Nucleus accumbens (tissue), 56 donors: ENCODE measurements around the gene TNFAIP8.

ENCODE experiments used
- DNase-seq, 56 donors: peaks; one replicate each; lab custom pipeline; 2025; lab: John Stamatoyannopoulos, UW

TNFAIP8 gene

DNA sequence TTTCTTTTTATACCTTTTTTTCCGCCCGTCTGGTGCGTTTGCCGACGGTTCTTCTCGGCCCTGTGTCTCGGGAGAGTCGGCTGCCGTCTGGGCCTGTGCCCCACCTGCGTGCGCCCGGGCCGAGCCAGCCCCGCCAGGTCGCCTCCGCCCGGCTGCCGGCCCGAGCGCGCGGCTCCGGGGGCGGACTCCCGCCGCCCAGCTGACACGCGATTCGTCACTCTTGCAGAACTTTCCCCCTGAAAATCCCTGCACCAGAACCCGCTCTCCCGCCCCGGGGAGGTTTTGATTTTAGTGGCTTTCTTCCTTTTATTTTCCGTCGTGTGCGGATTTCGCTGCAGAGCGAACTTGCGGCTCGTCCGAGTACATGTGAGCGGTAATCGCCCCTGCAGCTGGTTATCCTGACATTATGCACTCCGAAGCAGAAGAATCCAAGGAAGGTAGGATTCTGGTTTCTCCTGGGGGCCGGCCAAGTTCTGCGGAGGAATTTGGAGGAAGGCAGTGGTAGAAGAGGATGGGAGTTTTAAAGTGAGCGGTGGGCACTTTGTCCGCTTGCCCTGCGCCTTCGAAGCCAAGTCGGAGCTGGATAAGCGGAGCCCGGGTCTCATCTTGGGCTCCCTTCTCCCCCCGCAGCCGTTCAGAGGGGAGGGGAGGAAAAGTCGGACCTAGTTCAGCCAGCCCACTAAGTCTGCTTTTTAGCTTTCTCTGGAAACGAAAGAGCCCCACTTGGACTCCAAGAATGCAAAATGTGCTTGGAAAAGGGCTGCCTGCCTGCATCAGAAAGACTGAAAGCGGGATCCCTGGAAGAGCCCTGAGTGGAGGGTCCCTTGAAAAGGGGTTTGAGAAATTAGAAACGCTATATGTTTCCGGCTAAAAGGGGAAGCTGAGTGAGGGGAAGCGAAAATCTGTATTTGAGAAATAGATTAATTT is at the start of gene TNFAIP8:
TSS of gene TNFAIP8 (plus strand) at position 335 of the 927 bp plus-strand sequence. CDS start at position 407, 72 bp downstream.
- peak in 15 of 56 donors; percentile 1 to 33 (median 9) for DNase-seq

- DNase-seq = no peak
Observed at GRCh38 chr5:119307170-119307569, 48.6 kb upstream of the TNFAIP8 start.

DNA sequence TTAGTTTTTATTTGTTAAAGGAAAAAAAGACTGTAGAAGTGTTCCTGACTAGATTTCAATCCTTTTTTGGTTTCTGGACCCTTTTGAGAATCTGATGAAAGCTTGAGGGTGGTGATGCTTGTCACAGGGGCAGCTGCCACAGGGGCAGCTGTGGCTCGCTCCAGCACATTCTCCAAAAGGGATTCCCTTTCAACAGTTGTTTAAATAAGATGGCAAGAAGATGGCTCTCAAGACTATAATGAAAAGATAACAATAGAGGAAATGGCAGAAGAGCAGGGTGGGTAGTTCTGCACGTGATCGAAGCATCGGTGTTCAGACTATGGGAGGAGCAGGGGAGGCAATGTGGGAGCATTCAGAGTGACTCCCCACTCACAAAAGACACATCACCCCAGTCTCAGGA is 46.5 kb upstream of the TNFAIP8 start:
- DNase-seq = no peak

DNA sequence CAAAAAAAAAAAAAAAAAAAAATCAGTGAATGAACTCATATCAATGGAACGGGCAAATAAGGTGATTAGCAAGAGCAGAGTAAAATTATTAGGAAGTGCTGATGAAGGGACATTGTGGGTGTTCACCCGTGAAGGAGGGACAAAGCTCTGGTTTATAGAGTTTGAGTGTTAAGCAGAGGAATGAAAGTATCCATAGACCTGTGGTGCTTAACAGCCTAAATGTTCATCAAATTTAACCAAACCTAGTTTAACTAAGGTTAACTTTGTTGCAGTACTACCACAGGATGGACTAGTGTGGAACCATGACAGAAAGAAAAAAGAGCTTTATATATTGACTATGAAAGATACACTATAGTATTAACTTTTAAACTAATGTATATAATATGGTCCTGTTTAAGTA is 44.1 kb upstream of the TNFAIP8 start:
- DNase-seq = no peak

DNA sequence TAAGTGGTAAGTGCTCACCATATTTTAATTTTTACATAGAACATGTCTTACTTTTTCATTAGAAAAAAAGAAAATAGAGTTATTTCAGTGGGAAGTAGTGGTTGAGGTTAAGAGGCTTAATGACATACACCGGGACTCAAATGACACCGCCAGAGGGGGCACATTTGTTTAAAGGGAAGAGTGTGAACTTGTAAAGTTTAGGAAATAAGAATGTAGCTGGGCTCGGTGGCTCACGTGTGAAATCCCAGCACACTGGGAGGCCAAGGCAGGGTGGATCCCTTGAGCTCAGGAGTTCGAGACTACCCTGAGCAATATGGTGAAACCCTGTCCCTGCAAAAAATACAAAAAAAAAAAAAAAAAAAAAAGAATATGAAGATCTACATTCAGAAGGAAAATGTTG is 43.4 kb upstream of the TNFAIP8 start:
- DNase-seq = no peak

DNA sequence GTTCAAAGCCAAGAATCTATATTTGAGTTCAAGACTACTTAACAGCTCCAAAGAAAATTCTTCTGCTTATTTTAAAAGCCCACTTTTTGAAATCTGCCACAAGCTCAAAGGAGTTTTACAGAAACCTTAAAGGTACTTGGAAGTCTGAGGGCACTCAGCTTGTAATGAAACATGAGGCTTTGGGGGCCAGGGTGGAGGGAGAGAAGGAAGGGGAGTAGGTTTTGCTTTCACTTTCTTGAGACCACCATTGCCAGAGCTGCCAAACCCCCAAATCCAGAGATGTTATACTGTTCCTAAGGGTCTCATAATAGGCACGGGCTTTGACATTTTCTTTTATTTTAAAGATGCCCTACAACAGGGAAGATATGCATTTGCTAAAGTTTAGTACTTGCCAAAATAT is 42.6 kb upstream of the TNFAIP8 start:
- DNase-seq = no peak

DNA sequence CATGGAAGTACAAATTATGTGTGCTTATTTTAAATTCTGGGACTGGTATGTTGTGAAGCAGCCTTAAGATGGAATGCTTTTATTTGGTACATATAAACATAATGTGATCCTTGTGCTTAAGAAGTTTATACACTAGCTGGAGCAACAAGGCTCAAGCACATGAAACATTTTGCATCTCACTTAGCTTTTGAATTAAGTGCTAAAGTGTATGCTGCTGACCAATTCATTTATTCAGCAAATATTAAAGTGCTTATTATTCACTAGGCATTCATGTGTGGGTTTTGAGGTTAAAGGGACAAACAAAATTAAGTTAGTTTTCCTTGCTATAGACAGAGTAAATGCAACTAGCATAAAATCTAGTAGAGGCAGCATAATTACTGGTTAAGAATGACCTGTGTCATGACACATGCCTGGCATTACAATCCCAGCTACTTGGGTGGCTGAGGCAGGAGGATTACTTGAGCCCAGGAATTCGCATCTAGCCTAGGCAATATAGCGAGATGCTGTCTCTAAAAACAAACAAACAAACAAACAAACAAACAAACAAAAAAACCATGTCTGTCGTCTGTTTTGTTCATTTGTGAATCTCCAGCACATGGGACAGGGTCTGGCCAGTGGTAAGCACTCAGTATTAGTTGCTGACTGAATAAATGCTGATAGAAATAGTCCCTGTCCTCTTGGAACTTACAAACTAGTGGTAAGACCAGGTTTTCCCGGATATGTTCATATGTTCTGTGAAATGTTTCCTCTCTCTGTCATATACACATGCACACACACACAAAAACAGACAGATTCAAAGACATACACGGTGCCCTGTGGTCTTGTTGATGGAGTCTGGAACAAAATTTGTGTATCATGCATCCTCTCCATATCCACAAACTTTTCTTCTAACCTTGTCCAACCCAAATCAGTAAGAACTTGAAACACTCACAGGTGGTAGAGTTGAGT is 41.9 kb upstream of the TNFAIP8 start:
- no peak for DNase-seq

DNA sequence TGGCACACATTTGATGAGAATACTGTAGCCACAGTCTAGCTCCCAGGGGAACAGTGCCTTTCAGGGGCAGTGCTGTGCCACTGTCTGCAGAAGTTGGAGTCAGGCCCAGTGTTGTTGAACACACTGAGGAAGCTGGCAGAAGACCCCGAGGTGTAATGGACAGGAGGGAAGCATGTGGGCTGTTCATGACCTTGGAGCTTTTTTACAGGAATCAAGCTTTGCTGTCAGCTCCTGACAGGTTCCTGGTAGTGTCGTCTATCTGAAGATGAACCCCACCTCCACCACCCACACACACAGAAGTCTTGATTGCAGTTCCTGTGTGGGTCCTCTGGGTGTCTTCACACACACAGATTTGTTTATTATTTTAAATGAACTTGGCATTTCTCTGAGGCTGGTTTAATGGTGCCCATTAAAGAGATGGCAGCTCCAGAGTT is 40.3 kb upstream of the TNFAIP8 start:
- DNase-seq = peak in 2 of 56 donors; percentile 5 to 14

DNA sequence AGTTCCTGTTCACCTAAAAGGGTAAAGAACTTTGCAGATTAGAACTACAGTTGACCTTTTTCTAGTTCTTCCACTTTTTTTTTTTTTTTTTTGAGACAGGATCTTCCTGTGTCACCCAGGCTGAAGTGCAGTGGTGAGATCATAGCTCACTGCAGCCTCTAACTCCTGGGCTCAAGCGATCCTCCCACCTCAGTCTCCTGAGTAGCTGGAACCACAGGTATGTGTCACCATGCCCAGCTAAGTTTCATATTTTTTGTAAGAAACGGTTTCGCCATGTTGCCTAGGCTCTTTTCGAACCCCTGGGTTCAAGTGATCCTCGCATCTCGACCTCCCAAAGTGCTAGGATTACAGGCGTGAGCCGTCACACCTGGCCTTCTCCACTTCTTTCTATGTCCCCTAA is 39.7 kb upstream of the TNFAIP8 start:
- no peak for DNase-seq

- no peak for DNase-seq
Observed at GRCh38 chr5:119316906-119317305, 38.9 kb upstream of the TNFAIP8 start.

GRCh38 chr5:119318256-119318894 is 37.4 kb upstream of the TNFAIP8 start:
- no peak for DNase-seq

- DNase-seq = no peak
Observed at GRCh38 chr5:119319401-119319800, 36.4 kb upstream of the TNFAIP8 start.

- no peak for DNase-seq
Observed at GRCh38 chr5:119319890-119320289, 35.9 kb upstream of the TNFAIP8 start.

DNA sequence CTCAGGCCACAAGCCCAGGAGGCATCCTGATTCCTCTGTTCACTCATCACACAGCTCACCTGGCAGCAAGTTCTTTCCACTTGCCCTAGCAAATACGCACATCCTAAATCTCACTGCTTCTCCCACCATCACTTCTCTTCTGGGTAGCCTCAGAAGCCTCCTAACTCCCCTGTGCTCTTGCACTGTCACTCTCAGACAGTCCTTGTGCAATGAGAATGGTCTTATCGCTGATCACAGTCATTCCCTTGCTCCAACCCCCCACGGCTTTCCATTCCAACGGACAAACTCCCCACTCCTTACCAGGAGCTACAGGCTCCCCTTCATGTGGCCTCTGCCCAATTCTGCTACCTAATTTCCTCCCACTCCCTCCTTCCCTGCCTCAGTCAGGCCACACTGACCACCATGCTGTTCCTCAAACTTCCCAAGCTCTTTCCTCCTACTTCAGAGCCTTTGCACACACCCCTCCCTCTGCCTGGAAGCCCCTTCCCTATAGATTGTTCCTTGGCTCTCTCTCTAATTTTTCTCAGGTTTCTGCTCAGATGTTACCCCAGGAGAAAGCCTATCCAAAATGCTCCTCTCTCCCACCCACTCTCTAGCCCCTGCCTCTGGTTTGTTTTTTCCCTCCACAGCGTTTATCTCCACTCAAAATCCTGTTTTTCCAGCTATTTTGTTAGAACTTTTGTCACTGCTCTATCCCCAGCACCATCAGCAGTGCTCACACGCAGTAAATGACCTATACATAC is 34.1 kb upstream of the TNFAIP8 start:
- DNase-seq = no peak

GRCh38 chr5:119322312-119322947 is 33.4 kb upstream of the TNFAIP8 start:
- no peak for DNase-seq

GRCh38 chr5:119322948-119323537 is 32.8 kb upstream of the TNFAIP8 start:
- DNase-seq = no peak

GRCh38 chr5:119323601-119324000 is 32.2 kb upstream of the TNFAIP8 start:
- no peak for DNase-seq

DNA sequence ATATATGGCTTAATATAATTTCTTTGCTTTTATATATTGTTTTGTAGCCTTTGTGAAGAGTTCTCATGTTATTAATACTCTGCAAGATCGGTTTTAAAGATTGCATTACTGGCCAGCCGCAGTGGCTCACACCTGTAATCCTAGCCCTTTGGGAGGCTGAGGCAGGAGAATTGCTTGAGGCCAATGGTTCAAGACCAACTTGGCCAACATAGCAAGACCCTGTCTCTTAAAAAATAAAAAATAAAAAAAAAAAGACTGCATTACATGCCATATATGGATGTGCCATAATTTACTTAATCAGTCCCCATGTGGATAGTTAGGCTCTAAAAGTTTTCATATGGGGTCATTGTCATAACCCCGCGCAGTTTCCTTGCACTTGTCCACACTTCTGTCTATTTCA is 31.0 kb upstream of the TNFAIP8 start:
- DNase-seq = no peak

GRCh38 chr5:119327018-119327417 is 28.8 kb upstream of the TNFAIP8 start:
- peak in 2 of 56 donors; percentile 5 to 35 for DNase-seq
